Measurements from ENCODE around the gene PRTFDC1. TPM values are rescaled to one million over a fixed set of nuclear protein-coding genes. Genes with fewer than 3 reads are reported as not detected.

PRTFDC1 gene
- total and polyA plus RNA-seq, 5 donors from 2014 or later = 0.37 to 1.6 (median 1.3) TPM; not detected in 2

GRCh38 chr10:24952707-24953645 is 570 bp upstream of the PRTFDC1 start:
- Histone ChIP-seq H3K27ac (ENCODE audit: insufficient read depth, low read length, poor library complexity, severe bottlenecking) (no peak overlapping the region), H3K27me3 (ENCODE audit: control insufficient read depth, insufficient read depth, low read length) (peaks cover 2% of the 10 kb centered on the region), H3K4me3 (ENCODE audit: low read depth, low read length) (peak overlapping the region; percentile 41), H3K36me3 (ENCODE audit: control insufficient read depth, insufficient read depth, low read length) (no peaks in the 10 kb centered on the region), H3K4me1 (ENCODE audit: control insufficient read depth, insufficient read depth, low read length, poor library complexity, severe bottlenecking) (peaks cover 10% of the 10 kb centered on the region), H3K9me3 (ENCODE audit: control insufficient read depth in 2 of 2, low read length in 2 of 2) (no peaks in the 10 kb centered on the region)
- DNase-seq = peak; percentile 28 to 44 (median 32)
- Mint-ChIP-seq H3K27me3 (peaks cover 11% of the 10 kb centered on the region), H3K4me3 (peak overlapping the region; percentile 78 to 91 (median 84)), H3K27ac (peak overlapping the region; percentile 17 to 62 (median 21)), H3K4me1 (peaks cover 4 to 27% (median 12%) of the 10 kb centered on the region in 4 donors), H3K9me3 (peaks cover 0 to 2% (median 0%) of the 10 kb centered on the region in 7 donors), H3K36me3 (no peaks in the 10 kb centered on the region)
- peak; percentile 71 to 73 for ATAC-seq (ENCODE audit: low read depth in 2 of 2)

GRCh38 chr10:24951201-24952142 is 934 bp downstream of the PRTFDC1 start:
- DNase-seq = no peak
- peak overlapping the region in 2 of 3 donors; percentile 39 to 50 for H3K27ac Mint-ChIP-seq
- no peak for ATAC-seq (ENCODE audit: low read depth in 2 of 2)
- H3K4me3 Mint-ChIP-seq = peak overlapping the region; percentile 73 to 91 (median 76)
- Histone ChIP-seq H3K9me3 (ENCODE audit: control insufficient read depth in 2 of 2, low read length in 2 of 2) (no peaks in the 10 kb centered on the region), H3K4me1 (ENCODE audit: control insufficient read depth, insufficient read depth, low read length, poor library complexity, severe bottlenecking) (peaks cover 20% of the 10 kb centered on the region), H3K27ac (ENCODE audit: insufficient read depth, low read length, poor library complexity, severe bottlenecking) (no peak overlapping the region), H3K36me3 (ENCODE audit: control insufficient read depth, insufficient read depth, low read length) (no peaks in the 10 kb centered on the region), H3K27me3 (ENCODE audit: control insufficient read depth, insufficient read depth, low read length) (no peaks in the 10 kb centered on the region), H3K4me3 (ENCODE audit: low read depth, low read length) (no peak overlapping the region)
- H3K4me1 Mint-ChIP-seq = peaks cover 5 to 37% (median 15%) of the 10 kb centered on the region in 4 donors
- H3K36me3 Mint-ChIP-seq = no peaks in the 10 kb centered on the region
- H3K9me3 Mint-ChIP-seq = peaks cover 0 to 2% (median 0%) of the 10 kb centered on the region in 7 donors
- H3K27me3 Mint-ChIP-seq = peaks cover 7% of the 10 kb centered on the region

DNA sequence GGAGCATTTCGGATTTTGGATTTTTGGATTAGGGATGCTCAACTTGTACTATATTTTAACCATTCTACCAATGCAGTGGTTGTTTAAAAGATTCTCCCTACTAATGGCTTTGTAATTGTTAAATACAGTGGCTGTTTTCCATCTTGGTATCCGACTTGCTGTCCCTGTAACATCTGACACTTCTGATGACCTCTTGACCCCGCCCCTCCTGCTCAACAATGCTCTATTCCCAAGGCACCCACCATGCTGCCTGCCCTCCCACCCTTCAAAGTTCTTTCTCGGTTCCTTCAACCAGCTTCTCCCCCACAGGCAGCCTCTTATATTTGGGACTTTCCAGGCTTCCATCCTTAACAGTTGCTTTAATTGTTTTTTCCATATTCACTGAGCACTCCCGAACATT is 2.0 kb downstream of the PRTFDC1 start:
- ATAC-seq (ENCODE audit: low read depth in 2 of 2) = no peak
- Mint-ChIP-seq H3K9me3 (peaks cover 0 to 2% (median 0%) of the 10 kb centered on the region in 7 donors), H3K36me3 (no peaks in the 10 kb centered on the region), H3K27ac (no peak overlapping the region), H3K27me3 (peaks cover 7% of the 10 kb centered on the region), H3K4me1 (peaks cover 5 to 37% (median 15%) of the 10 kb centered on the region in 4 donors), H3K4me3 (peak overlapping the region in 2 of 4 donors; percentile 72 to 73)
- DNase-seq = no peak
- Histone ChIP-seq H3K4me3 (ENCODE audit: low read depth, low read length) (no peak overlapping the region), H3K27ac (ENCODE audit: insufficient read depth, low read length, poor library complexity, severe bottlenecking) (no peak overlapping the region), H3K4me1 (ENCODE audit: control insufficient read depth, insufficient read depth, low read length, poor library complexity, severe bottlenecking) (peaks cover 20% of the 10 kb centered on the region), H3K27me3 (ENCODE audit: control insufficient read depth, insufficient read depth, low read length) (no peaks in the 10 kb centered on the region), H3K36me3 (ENCODE audit: control insufficient read depth, insufficient read depth, low read length) (no peaks in the 10 kb centered on the region), H3K9me3 (ENCODE audit: control insufficient read depth in 2 of 2, low read length in 2 of 2) (no peaks in the 10 kb centered on the region)

- Mint-ChIP-seq H3K4me1 (peaks cover 7 to 37% (median 16%) of the 10 kb centered on the region in 4 donors), H3K9me3 (peaks cover 0 to 3% (median 0%) of the 10 kb centered on the region in 7 donors), H3K36me3 (no peaks in the 10 kb centered on the region), H3K4me3 (no peak overlapping the region), H3K27ac (no peak overlapping the region), H3K27me3 (peaks cover 7% of the 10 kb centered on the region)
- Histone ChIP-seq H3K27ac (ENCODE audit: insufficient read depth, low read length, poor library complexity, severe bottlenecking) (no peak overlapping the region), H3K27me3 (ENCODE audit: control insufficient read depth, insufficient read depth, low read length) (no peaks in the 10 kb centered on the region), H3K36me3 (ENCODE audit: control insufficient read depth, insufficient read depth, low read length) (no peaks in the 10 kb centered on the region), H3K9me3 (ENCODE audit: control insufficient read depth in 2 of 2, low read length in 2 of 2) (no peaks in the 10 kb centered on the region), H3K4me3 (ENCODE audit: low read depth, low read length) (no peak overlapping the region), H3K4me1 (ENCODE audit: control insufficient read depth, insufficient read depth, low read length, poor library complexity, severe bottlenecking) (peaks cover 20% of the 10 kb centered on the region)
- ATAC-seq (ENCODE audit: low read depth in 2 of 2) = no peak
- DNase-seq = no peak
Observed at GRCh38 chr10:24949616-24950015, 2.8 kb downstream of the PRTFDC1 start.

DNA sequence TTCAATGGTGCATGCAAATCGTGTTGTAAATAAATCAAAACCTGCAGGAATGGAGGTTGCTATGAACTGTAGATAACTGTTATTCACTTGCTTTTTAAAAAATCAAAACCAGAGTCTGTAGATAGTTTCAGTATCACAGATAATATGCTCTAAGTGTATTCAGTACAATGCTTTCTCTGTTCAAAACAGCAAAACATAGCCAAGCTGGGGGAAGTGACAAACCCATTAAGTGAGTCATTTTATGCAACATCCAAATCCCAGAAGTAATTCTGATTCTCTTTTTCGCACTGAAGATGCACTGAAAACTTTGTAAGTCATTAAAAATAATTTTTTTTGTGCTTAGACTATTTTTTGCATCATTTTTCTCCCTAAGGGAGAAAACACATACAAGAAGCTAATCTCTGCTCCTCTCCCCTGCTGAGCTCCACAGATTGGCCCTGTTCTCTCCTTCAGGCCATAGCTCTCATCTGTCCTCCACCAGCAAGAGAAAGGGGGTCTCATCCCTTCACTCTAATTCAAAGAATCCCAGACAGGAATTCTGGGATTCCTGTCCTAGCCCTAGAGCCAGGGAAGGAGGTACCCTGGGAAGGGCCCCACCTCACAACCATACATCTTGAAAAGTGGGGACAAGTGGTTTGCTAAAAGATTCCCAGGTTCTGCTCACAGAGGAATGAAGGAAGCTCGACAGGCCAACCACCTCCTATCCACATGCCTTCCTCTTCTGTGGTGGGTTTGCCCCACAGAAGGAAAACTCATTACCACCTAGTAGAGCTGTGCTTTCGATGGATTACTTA is 4.9 kb downstream of the PRTFDC1 start:
- H3K27me3 Mint-ChIP-seq = peaks cover 7% of the 10 kb centered on the region
- H3K36me3 Mint-ChIP-seq = no peaks in the 10 kb centered on the region
- Histone ChIP-seq H3K27ac (ENCODE audit: insufficient read depth, low read length, poor library complexity, severe bottlenecking) (peak overlapping the region; percentile 21), H3K4me1 (ENCODE audit: control insufficient read depth, insufficient read depth, low read length, poor library complexity, severe bottlenecking) (peaks cover 14% of the 10 kb centered on the region), H3K36me3 (ENCODE audit: control insufficient read depth, insufficient read depth, low read length) (no peaks in the 10 kb centered on the region), H3K4me3 (ENCODE audit: low read depth, low read length) (no peak overlapping the region), H3K27me3 (ENCODE audit: control insufficient read depth, insufficient read depth, low read length) (no peaks in the 10 kb centered on the region), H3K9me3 (ENCODE audit: control insufficient read depth in 2 of 2, low read length in 2 of 2) (no peaks in the 10 kb centered on the region)
- no peak for ATAC-seq (ENCODE audit: low read depth in 2 of 2)
- H3K9me3 Mint-ChIP-seq = peaks cover 0 to 2% (median 0%) of the 10 kb centered on the region in 7 donors
- H3K4me3 Mint-ChIP-seq = no peak overlapping the region
- peak overlapping the region in 1 of 3 donors; percentile 0 for H3K27ac Mint-ChIP-seq
- DNase-seq = no peak
- peaks cover 7 to 26% (median 12%) of the 10 kb centered on the region in 4 donors for H3K4me1 Mint-ChIP-seq

DNA sequence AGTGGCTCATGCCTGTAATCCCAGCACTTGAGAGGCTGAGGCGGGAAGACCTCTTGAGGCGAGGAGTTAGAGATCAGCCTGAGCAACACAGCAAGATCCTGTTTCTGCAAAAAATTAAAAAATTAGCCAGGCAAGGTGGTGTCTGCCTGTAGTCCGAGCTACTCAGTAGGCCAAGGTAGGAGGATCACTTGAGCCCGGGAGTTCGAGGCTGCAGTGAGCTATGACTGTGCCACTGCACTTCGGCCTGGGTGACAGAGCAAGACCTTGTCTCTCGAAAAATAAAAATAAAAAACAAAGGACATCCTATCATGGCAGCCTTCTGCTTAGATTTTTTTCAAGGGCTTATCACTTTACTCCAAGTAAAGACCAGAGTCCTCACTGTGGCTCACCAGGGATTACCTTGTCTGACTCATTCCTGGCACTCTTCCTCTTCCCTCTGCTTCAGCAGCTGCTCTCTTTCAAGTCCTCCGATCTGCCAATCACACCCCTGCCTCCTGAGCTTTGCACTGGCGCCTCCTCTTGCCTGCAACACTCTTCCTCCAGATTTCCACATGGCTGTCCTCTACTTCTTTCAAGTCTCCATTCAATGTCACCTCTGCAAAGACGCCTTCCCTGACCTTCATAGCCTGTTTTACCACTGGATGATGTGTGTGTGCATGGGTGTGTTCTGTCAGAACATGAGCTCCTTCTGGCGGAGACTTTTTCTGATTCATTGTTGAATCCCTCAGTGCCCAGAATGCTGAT is 7.7 kb downstream of the PRTFDC1 start:
- H3K9me3 Mint-ChIP-seq = peaks cover 0 to 1% (median 0%) of the 10 kb centered on the region in 7 donors

More for the DNA sequence above, 7.7 kb downstream of the PRTFDC1 start:
- no peak for ATAC-seq (ENCODE audit: low read depth in 2 of 2)
- H3K27me3 Mint-ChIP-seq = no peaks in the 10 kb centered on the region
- H3K27ac Mint-ChIP-seq = peak overlapping the region in 1 of 3 donors; percentile 15
- Histone ChIP-seq H3K4me3 (ENCODE audit: low read depth, low read length) (no peak overlapping the region), H3K36me3 (ENCODE audit: control insufficient read depth, insufficient read depth, low read length) (no peaks in the 10 kb centered on the region), H3K27ac (ENCODE audit: insufficient read depth, low read length, poor library complexity, severe bottlenecking) (no peak overlapping the region), H3K27me3 (ENCODE audit: control insufficient read depth, insufficient read depth, low read length) (no peaks in the 10 kb centered on the region), H3K4me1 (ENCODE audit: control insufficient read depth, insufficient read depth, low read length, poor library complexity, severe bottlenecking) (peaks cover 10% of the 10 kb centered on the region), H3K9me3 (ENCODE audit: control insufficient read depth in 2 of 2, low read length in 2 of 2) (no peaks in the 10 kb centered on the region)
- H3K4me3 Mint-ChIP-seq = no peak overlapping the region
- H3K4me1 Mint-ChIP-seq = peaks cover 6 to 14% (median 8%) of the 10 kb centered on the region in 4 donors
- no peak for DNase-seq
- H3K36me3 Mint-ChIP-seq = no peaks in the 10 kb centered on the region
